GM23338 (cell line): ENCODE data around the gene ACP5. TPM values are rescaled to one million over a fixed set of nuclear protein-coding genes. Genes with fewer than 3 reads are reported as not detected.
"Not testable (repeated sequence)": the region's sequence is repeated elsewhere in the genome, so short reads cannot be mapped to it uniquely, and the experiment has no call there.

Source experiments
- ATAC-seq: fragments of 200-7000 bp; cut with Tn5 transposase; 3 replicates; pipeline ENCODE4 v1.9.1; 2020
- DNase-seq: peaks from one replicate; pipeline ENCODE4 v3.0.0-alpha.2; 2015; ENCODE audit warnings: low spot score
- H2AFZ ChIP-seq: fragments of 200-600 bp; sonication (generic); 2 replicates; pipeline ENCODE4 v1.8.0; 2016; ENCODE audit warnings: antibody characterized with exemption, mild to moderate bottlenecking, moderate library complexity
- H3F3A ChIP-seq: fragments of 200-600 bp; sonication (generic); replicated peaks from 2 replicates; pipeline ENCODE4 v1.8.0; 2017; ENCODE audit warnings: antibody characterized with exemption, mixed run types, low read depth
- H3K27ac ChIP-seq: fragments of 200-600 bp; sonication (generic); 2 replicates; pipeline ENCODE4 v1.6.1; 2016; ENCODE audit warnings: low read depth
- H3K27me3 ChIP-seq: fragments of 200-600 bp; sonication (generic); 2 replicates; pipeline ENCODE4 v1.8.0; 2016; ENCODE audit warnings: mild to moderate bottlenecking, mixed run types, moderate library complexity; ENCODE audit not compliant: insufficient read depth
- H3K36me3 ChIP-seq: fragments of 200-600 bp; sonication (generic); 2 replicates; pipeline ENCODE4 v1.8.0; 2016; ENCODE audit warnings: mild to moderate bottlenecking; ENCODE audit not compliant: insufficient read depth
- H3K4me1 ChIP-seq: fragments of 200-600 bp; sonication (generic); 2 replicates; pipeline ENCODE4 v1.8.0; 2016; ENCODE audit warnings: mild to moderate bottlenecking, moderate library complexity; ENCODE audit not compliant: insufficient read depth
- H3K4me2 ChIP-seq: fragments of 200-600 bp; sonication (generic); 2 replicates; pipeline ENCODE4 v1.7.1; 2017; ENCODE audit warnings: mixed run types
- H3K4me3 ChIP-seq: fragments of 200-600 bp; sonication (generic); 2 replicates; pipeline ENCODE4 v1.6.1; 2016; ENCODE audit warnings: mixed run types
- H3K79me2 ChIP-seq: fragments of 200-600 bp; sonication (generic); replicated peaks from 2 replicates; pipeline ENCODE4 v1.8.0; 2017; ENCODE audit warnings: mild to moderate bottlenecking; ENCODE audit not compliant: insufficient read depth
- H3K9me2 ChIP-seq: fragments of 200-600 bp; sonication (generic); 2 replicates; pipeline ENCODE4 v1.8.0; 2017; ENCODE audit not compliant: insufficient read depth
- H4K20me1 ChIP-seq: fragments of 200-600 bp; sonication (generic); replicated peaks from 2 replicates; pipeline ENCODE4 v1.8.0; 2017; ENCODE audit warnings: mild to moderate bottlenecking; ENCODE audit not compliant: insufficient read depth
- H3K27ac Mint-ChIP-seq: 2 replicates; pipeline ENCODE4 v1.8.0; 2020; ENCODE audit warnings: inconsistent platforms, mild to moderate bottlenecking, moderate library complexity, mixed read lengths
- H3K27me3 Mint-ChIP-seq: 3 replicates; pipeline ENCODE4 v1.8.0; 2022; ENCODE audit warnings: low read depth, mild to moderate bottlenecking, moderate library complexity, mixed read lengths, inconsistent platforms; ENCODE audit not compliant: insufficient read depth, poor library complexity
- H3K36me3 Mint-ChIP-seq: 3 replicates; pipeline ENCODE4 v1.8.0; 2021; ENCODE audit warnings: low read depth, mild to moderate bottlenecking, inconsistent platforms, moderate library complexity, mixed read lengths
- H3K4me1 Mint-ChIP-seq: 3 replicates; pipeline ENCODE4 v1.8.0; 2020; ENCODE audit warnings: mild to moderate bottlenecking, inconsistent platforms, mixed read lengths
- H3K4me3 Mint-ChIP-seq: 3 replicates; pipeline ENCODE4 v1.8.0; 2021; ENCODE audit warnings: moderate library complexity, mild to moderate bottlenecking, inconsistent platforms, mixed read lengths
- H3K9me3 Mint-ChIP-seq: 3 replicates; pipeline ENCODE4 v1.8.0; 2020; ENCODE audit warnings: moderate library complexity, mild to moderate bottlenecking, inconsistent platforms, mixed read lengths
- EZH2phosphoT487 ChIP-seq: fragments of 200-600 bp; sonication (generic); IDR thresholded peaks from one replicate; pipeline ENCODE4 v1.8.1; 2018; ENCODE audit warnings: antibody characterized with exemption; ENCODE audit not compliant: unreplicated experiment
- JUNB ChIP-seq: IDR thresholded peaks from one replicate; pipeline ENCODE4 v1.6.1; 2016; ENCODE audit warnings: antibody characterized with exemption; ENCODE audit not compliant: unreplicated experiment
- POLR2AphosphoS5 ChIP-seq: IDR thresholded peaks from 2 replicates; pipeline ENCODE4 v1.6.1; 2016; ENCODE audit warnings: antibody characterized with exemption, low read depth
- ZNF114 ChIP-seq: fragments of 250-450 bp; sonication (Bioruptor Pico); IDR thresholded peaks from 2 replicates; pipeline ENCODE4 v1.5.0; 2020; ENCODE audit warnings: mild to moderate bottlenecking, moderate library complexity
- ZNF462 ChIP-seq: fragments of 250-450 bp; sonication (Bioruptor Pico); IDR thresholded peaks from 2 replicates; pipeline ENCODE4 v1.5.0; 2020; ENCODE audit warnings: mild to moderate bottlenecking, moderate library complexity
- polyA plus RNA-seq: library from polyadenylated mRNA; unstranded; fragments of >200 nt; fragmentation: Nextera tagmentation; extraction: Ambion mirVana; gene quantifications from 2 replicates; pipeline ENCODE4 v1.2.1, GENCODE V29; 2016
- total RNA-seq: library from RNA; depleted of rRNA; stranded (reverse); fragments of >200 nt; shearing (Covaris generic); gene quantifications from 2 replicates; pipeline ENCODE4 v1.2.3, GENCODE V29; 2014
- TF ChIP-seq, protein P1 (sequence below), 2 experiments: fragments of 200-600 bp in 1 of 2; sonication (generic) in 1 of 2; conservative IDR thresholded peaks; 2 replicates each; pipeline versions ENCODE4 v1.5.1 to v1.6.1; 2016 to 2017; ENCODE audit warnings: antibody characterized with exemption in 2 of 2, low read depth in 2 of 2, mild to moderate bottlenecking in 2 of 2, moderate library complexity in 1 of 2

ACP5 gene
- total and polyA plus RNA-seq, 2 experiments from 2014 or later: 6.7 to 12.8 TPM

DNA sequence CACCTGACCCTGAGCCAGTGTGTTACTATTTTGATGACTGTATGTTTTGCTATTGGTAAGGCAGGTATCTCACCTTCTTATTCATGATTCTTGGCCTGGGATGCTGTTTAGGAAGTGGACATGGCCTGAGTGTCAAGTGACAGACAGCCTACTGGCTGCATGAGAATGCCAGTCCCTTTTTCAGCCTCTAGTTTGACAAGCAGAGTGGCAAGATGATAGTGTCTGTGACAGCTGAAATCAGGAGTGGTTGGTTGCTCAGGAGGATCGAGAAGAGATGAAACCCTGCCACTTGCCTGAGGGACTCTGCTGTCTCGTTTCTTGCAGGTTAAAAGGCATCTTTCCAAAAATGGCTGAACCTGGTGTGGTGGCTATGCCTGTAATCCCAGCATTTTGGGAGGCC is 11.3 kb downstream of the ACP5 start (continued):
- TF ChIP-seq, protein P1, sequence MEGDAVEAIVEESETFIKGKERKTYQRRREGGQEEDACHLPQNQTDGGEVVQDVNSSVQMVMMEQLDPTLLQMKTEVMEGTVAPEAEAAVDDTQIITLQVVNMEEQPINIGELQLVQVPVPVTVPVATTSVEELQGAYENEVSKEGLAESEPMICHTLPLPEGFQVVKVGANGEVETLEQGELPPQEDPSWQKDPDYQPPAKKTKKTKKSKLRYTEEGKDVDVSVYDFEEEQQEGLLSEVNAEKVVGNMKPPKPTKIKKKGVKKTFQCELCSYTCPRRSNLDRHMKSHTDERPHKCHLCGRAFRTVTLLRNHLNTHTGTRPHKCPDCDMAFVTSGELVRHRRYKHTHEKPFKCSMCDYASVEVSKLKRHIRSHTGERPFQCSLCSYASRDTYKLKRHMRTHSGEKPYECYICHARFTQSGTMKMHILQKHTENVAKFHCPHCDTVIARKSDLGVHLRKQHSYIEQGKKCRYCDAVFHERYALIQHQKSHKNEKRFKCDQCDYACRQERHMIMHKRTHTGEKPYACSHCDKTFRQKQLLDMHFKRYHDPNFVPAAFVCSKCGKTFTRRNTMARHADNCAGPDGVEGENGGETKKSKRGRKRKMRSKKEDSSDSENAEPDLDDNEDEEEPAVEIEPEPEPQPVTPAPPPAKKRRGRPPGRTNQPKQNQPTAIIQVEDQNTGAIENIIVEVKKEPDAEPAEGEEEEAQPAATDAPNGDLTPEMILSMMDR (conservative IDR thresholded peaks at IDR 0.05; ENCODE audit: low read depth in 2 of 2): no peak
- no peak for TF ChIP-seq POLR2AphosphoS5
- TF ChIP-seq ZNF462: no peak
- no peak for TF ChIP-seq EZH2phosphoT487
- no peak for TF ChIP-seq JUNB
- TF ChIP-seq ZNF114 (CRISPR knock-in tag): no peak

- not testable (repeated sequence) for H3K4me1 Mint-ChIP-seq, H3K9me3 Mint-ChIP-seq
Observed at GRCh38 chr19:11565649-11565980, 11.8 kb downstream of the ACP5 start.

DNA sequence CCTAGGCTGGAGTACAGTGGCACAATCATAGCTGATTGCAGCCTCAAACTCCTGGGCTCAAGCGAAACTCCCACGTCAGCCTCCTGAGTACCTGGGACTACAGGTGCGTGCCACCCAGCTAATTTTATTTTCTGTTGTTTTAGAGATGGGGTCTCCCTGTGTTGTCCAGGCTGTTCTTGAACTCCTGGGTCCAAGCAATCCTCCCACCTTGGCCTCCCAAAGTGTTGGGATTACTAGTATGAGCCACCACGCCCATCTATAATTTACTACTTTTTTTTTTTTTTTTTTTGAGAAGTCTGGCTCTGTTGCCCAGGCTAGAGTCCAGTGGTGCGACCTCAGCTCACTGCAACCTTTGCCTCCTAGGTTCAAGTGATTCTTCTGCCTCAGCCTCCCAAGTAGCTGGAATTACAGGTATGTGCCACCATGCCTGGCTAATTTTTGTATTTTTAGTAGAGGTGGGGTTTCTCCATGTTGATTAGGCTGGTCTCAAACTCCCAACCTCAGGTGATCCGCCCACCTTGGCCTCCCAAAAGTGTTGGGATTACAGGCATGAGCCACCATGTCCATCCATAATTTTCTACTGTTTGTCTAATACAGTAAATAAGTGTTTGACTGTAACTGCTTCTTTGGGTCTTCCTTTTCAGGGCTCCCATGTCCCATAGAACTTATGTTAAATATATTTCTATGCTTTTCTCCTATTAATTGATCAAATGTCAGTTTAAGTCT is 13.2 kb downstream of the ACP5 start:
- not testable (repeated sequence) for H3K79me2 ChIP-seq, H3K4me1 ChIP-seq, H3K27me3 ChIP-seq, H3K9me2 ChIP-seq, H3K4me1 Mint-ChIP-seq, DNase-seq, H4K20me1 ChIP-seq, H3K4me3 ChIP-seq, H3K27me3 Mint-ChIP-seq, H3K4me2 ChIP-seq, H3K27ac Mint-ChIP-seq, H3K36me3 Mint-ChIP-seq, H3F3A ChIP-seq, H3K9me3 Mint-ChIP-seq, H3K4me3 Mint-ChIP-seq, ATAC-seq, H3K27ac ChIP-seq, H3K36me3 ChIP-seq, H2AFZ ChIP-seq

More at GRCh38 chr19:11565649-11565980, 11.8 kb downstream of the ACP5 start:
- not testable (repeated sequence) for H3K4me2 ChIP-seq, ATAC-seq, H3K36me3 ChIP-seq, H3K27me3 Mint-ChIP-seq, H3K27ac ChIP-seq, H3K4me3 Mint-ChIP-seq, H2AFZ ChIP-seq, H3K9me2 ChIP-seq, H3K36me3 Mint-ChIP-seq, H3K4me1 ChIP-seq, H3K79me2 ChIP-seq, DNase-seq, H3K27me3 ChIP-seq, H4K20me1 ChIP-seq, H3K4me3 ChIP-seq, H3K27ac Mint-ChIP-seq, H3F3A ChIP-seq
